Measurements from ENCODE around the gene RGS3.

DNA sequence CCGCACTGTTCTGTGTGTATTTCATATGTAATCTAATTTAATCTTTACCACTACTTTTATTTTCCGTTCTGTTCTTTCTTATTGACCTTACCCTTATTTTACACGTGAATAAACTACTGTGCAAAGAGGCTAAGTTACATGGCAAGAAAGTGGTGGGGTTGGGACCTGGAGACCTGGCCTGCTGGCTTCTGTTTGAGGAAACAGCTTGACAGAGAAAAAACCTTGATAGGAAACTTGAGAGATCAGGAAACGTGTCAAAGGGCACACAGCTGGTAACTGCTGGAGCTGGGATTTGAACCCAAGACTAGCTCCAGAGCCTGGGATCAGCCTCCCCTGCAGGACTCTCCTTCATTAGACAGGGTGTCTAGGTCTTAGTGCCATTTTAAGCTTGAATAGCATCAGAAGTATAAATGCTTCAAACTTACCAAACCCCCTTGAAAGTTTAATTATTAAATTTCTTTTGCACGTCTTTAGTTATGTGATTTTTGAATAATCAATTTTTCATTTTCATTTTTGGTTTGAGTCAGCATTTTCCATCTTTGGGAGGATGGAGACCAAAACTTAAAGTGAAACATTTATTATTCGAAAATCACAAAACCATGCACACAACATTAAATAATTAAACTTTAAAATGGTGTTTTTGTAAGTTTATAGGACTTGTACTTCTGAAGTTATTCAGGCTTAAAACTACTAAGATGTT is 129.5 kb downstream of the RGS3 start:
- TF ChIP-seq POLR2A (IDR thresholded peaks at IDR 0.05) = no peak
- TF ChIP-seq POLR2AphosphoS5 (IDR thresholded peaks at IDR 0.05) = no peak
- TF ChIP-seq CTCF (IDR thresholded peaks at IDR 0.05) = no peak
